WTC11 (cell line): Measurements from ENCODE around the gene CHID1. TPM values are rescaled to one million over a fixed set of nuclear protein-coding genes. Genes with fewer than 3 reads are reported as not detected.

Experiments
- ATAC-seq: fragments of 200-7000 bp; cut with Tn5 transposase; 2 replicates; pipeline ENCODE4 v1.10.0; 2021; ENCODE audit warnings: mild to moderate bottlenecking, moderate library complexity
- CTCF ChIA-PET: fragments of 300-600 bp; sonication (Branson Sonifier 250); formaldehyde crosslinking; loops from one replicate; lab custom pipeline; 2021; ENCODE audit warnings: antibody characterized with exemption; lab: Charles Lee
- POLR2A ChIA-PET: fragments of 350-600 bp; sonication (Branson Sonifier 250); formaldehyde crosslinking; loops from one replicate; lab custom pipeline; 2021; ENCODE audit warnings: antibody characterized with exemption; lab: Charles Lee
- DNase-seq: peaks from one replicate; pipeline ENCODE4 v3.0.0; 2021; ENCODE audit warnings: low spot score
- H3K27ac Mint-ChIP-seq: 2 replicates; pipeline ENCODE4 v1.8.0; 2021; ENCODE audit warnings: mixed read lengths
- H3K27me3 Mint-ChIP-seq: 2 replicates; pipeline ENCODE4 v1.8.0; 2021; ENCODE audit warnings: low read depth, mild to moderate bottlenecking, moderate library complexity, mixed read lengths
- H3K36me3 Mint-ChIP-seq: 2 replicates; pipeline ENCODE4 v1.8.0; 2021; ENCODE audit warnings: mixed read lengths
- H3K4me1 Mint-ChIP-seq: 2 replicates; pipeline ENCODE4 v1.8.0; 2022; ENCODE audit warnings: mixed read lengths
- H3K4me3 Mint-ChIP-seq: 2 replicates; pipeline ENCODE4 v1.8.0; 2021; ENCODE audit warnings: mild to moderate bottlenecking, moderate library complexity, mixed read lengths
- H3K9me3 Mint-ChIP-seq: 2 replicates; pipeline ENCODE4 v1.8.0; 2021; ENCODE audit warnings: mixed read lengths
- CBFB ChIP-seq: sonication (generic); formaldehyde crosslinking; IDR thresholded peaks from 2 replicates; pipeline ENCODE4 v1.8.1; 2022; ENCODE audit warnings: mild to moderate bottlenecking, low read depth, missing genetic modification reagents
- FOXP4 ChIP-seq: sonication (generic); formaldehyde crosslinking; IDR thresholded peaks from 2 replicates; pipeline ENCODE4 v1.8.0; 2022; ENCODE audit warnings: mild to moderate bottlenecking, missing genetic modification reagents
- GTF2I ChIP-seq: fragments of 250-450 bp; sonication (Bioruptor Pico); conservative IDR thresholded peaks from 2 replicates; pipeline ENCODE4 v1.4.0; 2021; ENCODE audit warnings: mild to moderate bottlenecking
- IRF2 ChIP-seq: sonication (generic); formaldehyde crosslinking; IDR thresholded peaks from 2 replicates; pipeline ENCODE4 v1.8.0; 2022; ENCODE audit warnings: low read depth, missing genetic modification reagents, borderline replicate concordance
- KAT7 ChIP-seq: sonication (generic); formaldehyde crosslinking; IDR thresholded peaks from 2 replicates; pipeline ENCODE4 v1.8.1; 2023; ENCODE audit warnings: missing genetic modification reagents, mild to moderate bottlenecking, borderline replicate concordance
- MXD4 ChIP-seq: fragments of 250-450 bp; sonication (Bioruptor Pico); IDR thresholded peaks from 2 replicates; pipeline ENCODE4 v1.8.0; 2021; ENCODE audit warnings: mild to moderate bottlenecking, moderate library complexity, borderline replicate concordance
- NFATC4 ChIP-seq: fragments of 250-450 bp; sonication (Bioruptor Pico); IDR thresholded peaks from 2 replicates; pipeline ENCODE4 v1.9.0; 2021; ENCODE audit warnings: mild to moderate bottlenecking
- NFYB ChIP-seq: sonication (generic); formaldehyde crosslinking; conservative IDR thresholded peaks from 2 replicates; pipeline ENCODE4 v1.8.0; 2022; ENCODE audit warnings: low read depth, missing genetic modification reagents
- PRDM15 ChIP-seq: sonication (generic); formaldehyde crosslinking; IDR thresholded peaks from 2 replicates; pipeline ENCODE4 v1.8.0; 2022; ENCODE audit warnings: missing genetic modification reagents
- USF1 ChIP-seq: sonication (generic); formaldehyde crosslinking; IDR thresholded peaks from 2 replicates; pipeline ENCODE4 v1.8.0; 2022; ENCODE audit warnings: mild to moderate bottlenecking, missing genetic modification reagents
- ZBTB43 ChIP-seq: sonication (generic); formaldehyde crosslinking; IDR thresholded peaks from 2 replicates; pipeline ENCODE4 v1.8.1; 2023; ENCODE audit warnings: mild to moderate bottlenecking, missing genetic modification reagents
- ZNF219 ChIP-seq: sonication (generic); formaldehyde crosslinking; IDR thresholded peaks from 2 replicates; pipeline ENCODE4 v1.8.0; 2023; ENCODE audit warnings: missing genetic modification reagents, mild to moderate bottlenecking, borderline replicate concordance
- ZNF263 ChIP-seq: sonication (generic); formaldehyde crosslinking; IDR thresholded peaks from 2 replicates; pipeline ENCODE4 v1.8.1; 2022; ENCODE audit warnings: low read depth, mild to moderate bottlenecking, moderate library complexity, missing genetic modification reagents
- ZNF532 ChIP-seq: fragments of 250-450 bp; sonication (Bioruptor Pico); IDR thresholded peaks from 2 replicates; pipeline ENCODE4 v1.9.0; 2021; ENCODE audit warnings: mild to moderate bottlenecking, borderline replicate concordance
- total RNA-seq: library from RNA; stranded (reverse); gene quantifications from 3 replicates; pipeline ENCODE4 v1.2.3, GENCODE V29; 2021
- TF ChIP-seq, protein P1 (sequence below): sonication (generic); formaldehyde crosslinking; IDR thresholded peaks from 2 replicates; pipeline ENCODE4 v1.8.1; 2023; ENCODE audit warnings: mild to moderate bottlenecking, moderate library complexity, missing genetic modification reagents

CHID1 gene
- total RNA-seq, 1 experiment from 2014 or later = 92.8 TPM

GRCh38 chr11:862081-862661 is 48.4 kb downstream of the CHID1 start:
- DNase-seq = peak; percentile 57
- H3K9me3 Mint-ChIP-seq = no peaks in the 10 kb centered on the region
- ChIA-PET POLR2A (interaction anchor here (0.8 to 2.1 kb wide), 2 partner anchors 11 to 37 kb away, joined by 3 to 8 read pairs; no protein-coding TSS in a partner anchor), CTCF (interaction anchor here (1.2 to 3.8 kb wide), 3 partner anchors 10 to 28 kb away, joined by 3 to 24 read pairs (median 12); no protein-coding TSS in a partner anchor)
- H3K4me1 Mint-ChIP-seq = peaks cover 30% of the 10 kb centered on the region
- H3K36me3 Mint-ChIP-seq = no peaks in the 10 kb centered on the region
- peak; percentile 43 for ATAC-seq
- H3K27ac Mint-ChIP-seq = no peak overlapping the region
- peaks cover 3% of the 10 kb centered on the region; the same call in 1 of the 2 replicates for H3K27me3 Mint-ChIP-seq
- no peak for TF ChIP-seq NFYB (CRISPR knock-in tag)
- no peak for TF ChIP-seq ZNF532 (CRISPR knock-in tag)
- no peak for TF ChIP-seq IRF2
- TF ChIP-seq PRDM15 (CRISPR knock-in tag) = peak; percentile 98
- TF ChIP-seq USF1 (CRISPR knock-in tag) = peak; percentile 25; the same call in 1 of the 2 replicates
- TF ChIP-seq FOXP4 (CRISPR knock-in tag) = no peak
- TF ChIP-seq KAT7 = no peak
- H3K4me3 Mint-ChIP-seq = no peak overlapping the region

DNA sequence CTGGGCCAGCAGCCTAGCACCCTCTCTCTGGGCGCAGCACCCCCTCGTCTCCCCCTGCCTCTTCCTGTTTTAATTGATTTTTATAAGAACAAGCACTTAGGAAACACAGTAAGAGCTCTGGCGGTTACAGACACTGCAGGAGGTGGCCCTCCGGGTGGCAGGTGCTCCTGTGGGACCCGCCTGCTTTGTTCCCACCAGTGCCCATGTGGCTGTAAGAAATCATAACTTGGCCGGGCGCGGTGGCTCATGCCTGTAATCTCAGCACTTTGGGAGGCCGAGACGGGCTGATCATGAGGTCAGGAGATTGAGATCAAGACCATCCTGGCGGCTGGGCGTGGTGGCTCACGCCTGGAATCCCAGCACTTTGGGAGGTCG is 49.5 kb downstream of the CHID1 start:
- ChIA-PET CTCF (interaction anchor here (3.5 to 3.8 kb wide), 2 partner anchors 9 to 13 kb away, joined by 12 to 24 read pairs; no protein-coding TSS in a partner anchor), POLR2A (interaction anchor here (1.0 kb wide), 1 partner anchor 16 kb away, joined by 3 read pairs; no protein-coding TSS in a partner anchor)
- no peaks in the 10 kb centered on the region for H3K36me3 Mint-ChIP-seq
- no peak overlapping the region for H3K4me3 Mint-ChIP-seq
- no peak for DNase-seq
- peaks cover 3% of the 10 kb centered on the region; the same call in 1 of the 2 replicates for H3K27me3 Mint-ChIP-seq
- ATAC-seq = no peak
- H3K27ac Mint-ChIP-seq = no peak overlapping the region
- no peaks in the 10 kb centered on the region for H3K9me3 Mint-ChIP-seq
- H3K4me1 Mint-ChIP-seq = peaks cover 39% of the 10 kb centered on the region
- TF ChIP-seq CBFB (CRISPR knock-in tag) (no peak), MXD4 (no peak), NFATC4 (CRISPR knock-in tag) (no peak), GTF2I (CRISPR knock-in tag) (no peak), ZBTB43 (CRISPR knock-in tag) (no peak), FOXP4 (CRISPR knock-in tag) (no peak), ZNF263 (CRISPR knock-in tag) (no peak), USF1 (CRISPR knock-in tag) (no peak), ZNF219 (CRISPR knock-in tag) (no peak)
- TF ChIP-seq, protein P1, sequence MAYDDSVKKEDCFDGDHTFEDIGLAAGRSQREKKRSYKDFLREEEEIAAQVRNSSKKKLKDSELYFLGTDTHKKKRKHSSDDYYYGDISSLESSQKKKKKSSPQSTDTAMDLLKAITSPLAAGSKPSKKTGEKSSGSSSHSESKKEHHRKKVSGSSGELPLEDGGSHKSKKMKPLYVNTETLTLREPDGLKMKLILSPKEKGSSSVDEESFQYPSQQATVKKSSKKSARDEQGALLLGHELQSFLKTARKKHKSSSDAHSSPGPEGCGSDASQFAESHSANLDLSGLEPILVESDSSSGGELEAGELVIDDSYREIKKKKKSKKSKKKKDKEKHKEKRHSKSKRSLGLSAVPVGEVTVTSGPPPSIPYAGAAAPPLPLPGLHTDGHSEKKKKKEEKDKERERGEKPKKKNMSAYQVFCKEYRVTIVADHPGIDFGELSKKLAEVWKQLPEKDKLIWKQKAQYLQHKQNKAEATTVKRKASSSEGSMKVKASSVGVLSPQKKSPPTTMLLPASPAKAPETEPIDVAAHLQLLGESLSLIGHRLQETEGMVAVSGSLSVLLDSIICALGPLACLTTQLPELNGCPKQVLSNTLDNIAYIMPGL (CRISPR knock-in tag) = no peak
